IPS DF 6.9 (cell line): ENCODE results near the gene PRSS21.
A peak's percentile ranks its signal among the peaks of the same experiment; 100 is the strongest.

Source experiments
- DNase-seq: peaks from one replicate; pipeline ENCODE4 v3.0.0-alpha.2; 2013; ENCODE audit warnings: low read depth, low spot score
- H3K27ac ChIP-seq: one replicate; pipeline ENCODE4 v1.5.1; 2013; ENCODE audit warnings: low read length, control low read depth
- H3K27me3 ChIP-seq: 2 replicates; pipeline ENCODE4 v1.6.1; 2013; ENCODE audit warnings: mild to moderate bottlenecking, low read length; ENCODE audit not compliant: control insufficient read depth, insufficient read depth
- H3K36me3 ChIP-seq: 2 replicates; pipeline ENCODE4 v1.6.1; 2013; ENCODE audit warnings: low read length; ENCODE audit not compliant: control insufficient read depth, insufficient read depth
- H3K4me1 ChIP-seq: 2 replicates; pipeline ENCODE4 v1.6.1; 2013; ENCODE audit warnings: low read length; ENCODE audit not compliant: control insufficient read depth, insufficient read depth
- H3K4me3 ChIP-seq: 2 replicates; pipeline ENCODE4 v1.5.1; 2013; ENCODE audit warnings: mild to moderate bottlenecking, low read length
- H3K9me3 ChIP-seq: 2 replicates; pipeline ENCODE4 v1.6.1; 2013; ENCODE audit warnings: low read length, inconsistent platforms; ENCODE audit not compliant: control insufficient read depth, insufficient read depth
- WGBS: extraction: QIAGEN DNeasy Blood & Tissue Kit; methylation state at CpG from one replicate; pipeline ENCODE4 v1.1.7; 2013; ENCODE audit warnings: mixed read lengths, missing lambda C conversion rate; ENCODE audit not compliant: insufficient read length, insufficient coverage; 5-methylcytosine and 5-hydroxymethylcytosine counted together

PRSS21 gene

DNA sequence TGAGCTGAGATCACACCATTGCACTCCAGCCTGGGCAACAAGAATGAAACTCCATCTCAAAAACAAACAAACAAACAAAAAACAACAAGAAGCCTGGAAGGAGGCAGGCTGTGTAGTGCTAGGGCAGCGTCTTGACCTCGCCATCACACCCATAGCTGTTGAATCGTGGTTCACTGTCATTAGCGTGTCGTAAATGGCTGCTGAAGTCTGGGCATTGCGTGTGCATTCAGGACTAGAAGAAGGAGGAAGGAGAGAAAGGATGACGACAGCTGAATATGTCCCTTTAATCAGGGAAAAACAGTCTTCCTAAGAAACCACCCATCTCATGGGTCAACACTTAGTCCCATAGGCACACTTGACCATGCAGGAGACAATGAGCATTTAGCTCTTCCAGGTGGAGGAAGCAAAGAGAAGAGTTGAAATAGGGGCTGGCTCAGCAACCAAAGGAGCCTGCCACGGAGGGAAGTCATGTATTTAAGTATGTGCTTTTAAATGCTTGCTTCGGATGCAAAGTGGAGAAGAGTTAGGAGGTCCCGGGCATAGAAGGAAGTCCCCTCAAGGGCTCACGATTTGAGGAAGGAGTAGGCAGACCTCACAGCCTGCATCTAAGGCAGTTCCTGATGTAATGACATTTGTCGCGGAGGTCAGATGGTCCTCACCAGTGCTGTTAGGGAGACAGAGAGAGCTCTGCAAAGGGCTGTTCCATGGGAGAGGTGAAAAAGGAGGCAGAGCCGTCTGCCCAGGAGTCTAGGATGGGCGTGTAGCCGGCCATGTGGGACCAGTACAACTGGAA is 32.1 kb downstream of the PRSS21 start:
- DNase-seq = no peak
- H3K4me3 ChIP-seq = no peak overlapping the region
- no peaks in the 10 kb centered on the region for H3K4me1 ChIP-seq
- WGBS = no CpG with 5 or more reads among the region's 16 CpGs
- no peaks in the 10 kb centered on the region for H3K27me3 ChIP-seq
- H3K9me3 ChIP-seq = no peaks in the 10 kb centered on the region
- H3K36me3 ChIP-seq = no peaks in the 10 kb centered on the region
- H3K27ac ChIP-seq = no peak overlapping the region

DNA sequence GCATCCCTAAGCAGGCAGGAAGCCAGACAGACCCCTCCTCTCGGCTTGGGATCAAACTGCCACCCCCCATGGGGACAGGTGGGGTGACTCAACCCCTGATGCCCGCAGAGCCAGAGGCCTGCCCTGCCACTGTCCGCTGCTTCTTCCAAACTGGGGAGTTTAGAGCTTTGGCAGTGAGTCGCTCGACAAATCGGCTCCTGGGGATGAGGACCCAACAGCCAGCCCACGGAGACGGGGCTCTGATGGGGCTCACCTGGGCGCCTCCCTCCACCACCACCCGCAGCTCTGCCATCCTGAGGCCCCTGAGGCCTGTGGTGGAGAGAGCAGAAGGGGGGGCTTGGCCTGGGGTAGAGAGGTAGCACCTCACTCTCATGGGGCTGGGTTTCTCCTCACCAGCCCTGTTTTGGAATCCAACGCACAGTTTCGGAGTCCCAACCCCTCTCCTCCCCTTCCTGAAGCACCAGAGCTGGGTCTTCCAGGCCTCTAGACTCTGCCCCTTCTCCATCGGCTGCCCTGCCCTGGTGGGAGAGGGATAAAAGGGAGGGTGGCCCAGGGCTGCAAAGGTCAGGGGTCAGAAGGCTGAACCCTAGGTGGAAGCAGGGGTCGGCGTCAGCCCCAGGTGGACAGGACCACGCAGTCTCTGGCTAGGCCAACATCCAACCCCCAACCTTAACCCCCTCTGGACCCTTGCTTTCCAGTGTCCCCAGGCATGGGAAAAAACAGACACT is 35.1 kb downstream of the PRSS21 start:
- Histone ChIP-seq H3K9me3 (no peaks in the 10 kb centered on the region), H3K27ac (no peak overlapping the region), H3K36me3 (no peaks in the 10 kb centered on the region), H3K4me3 (no peak overlapping the region), H3K4me1 (no peaks in the 10 kb centered on the region), H3K27me3 (no peaks in the 10 kb centered on the region)
- DNase-seq = no peak
- no CpG with 5 or more reads among the region's 16 CpGs for WGBS

DNA sequence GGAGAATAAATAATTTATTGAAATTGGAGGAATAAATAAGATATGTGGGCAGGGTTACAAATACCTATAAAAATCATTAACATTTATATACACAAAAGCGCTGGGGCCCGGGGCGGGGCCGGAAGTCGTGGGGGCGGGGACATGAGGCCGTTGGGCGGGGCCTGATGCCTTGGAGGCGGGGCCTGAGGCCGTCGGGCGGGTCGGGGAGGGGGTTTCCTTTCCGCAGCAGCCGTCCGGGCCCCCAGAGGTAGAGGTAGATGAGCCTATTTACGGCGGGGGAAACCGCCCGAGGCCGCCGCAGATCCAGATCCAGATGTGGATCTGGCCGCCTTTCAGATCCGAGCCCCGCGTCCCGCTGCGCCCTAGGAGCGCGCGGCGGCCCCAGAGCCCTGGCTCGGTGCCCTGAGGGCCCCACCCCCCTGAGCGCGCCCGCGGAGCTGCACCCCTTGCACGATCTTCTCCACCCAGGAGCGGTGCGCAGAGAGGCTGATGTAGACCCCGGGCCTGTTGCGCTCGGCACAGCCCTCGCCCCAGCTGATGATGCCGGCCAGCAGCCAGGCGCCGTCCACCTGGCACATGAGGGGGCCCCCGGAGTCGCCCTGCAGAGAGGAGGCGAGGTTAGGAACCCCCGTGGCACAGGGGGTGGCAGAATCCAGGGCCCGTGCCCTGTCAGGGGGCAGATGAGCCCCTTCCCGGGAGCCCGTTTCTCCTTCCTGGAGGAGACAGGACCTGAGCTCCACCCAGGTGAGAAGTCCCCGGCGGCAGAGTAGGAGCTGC is 35.9 kb downstream of the PRSS21 start:
- no peaks in the 10 kb centered on the region for H3K36me3 ChIP-seq
- H3K4me1 ChIP-seq = no peaks in the 10 kb centered on the region
- H3K4me3 ChIP-seq = no peak overlapping the region

DNA sequence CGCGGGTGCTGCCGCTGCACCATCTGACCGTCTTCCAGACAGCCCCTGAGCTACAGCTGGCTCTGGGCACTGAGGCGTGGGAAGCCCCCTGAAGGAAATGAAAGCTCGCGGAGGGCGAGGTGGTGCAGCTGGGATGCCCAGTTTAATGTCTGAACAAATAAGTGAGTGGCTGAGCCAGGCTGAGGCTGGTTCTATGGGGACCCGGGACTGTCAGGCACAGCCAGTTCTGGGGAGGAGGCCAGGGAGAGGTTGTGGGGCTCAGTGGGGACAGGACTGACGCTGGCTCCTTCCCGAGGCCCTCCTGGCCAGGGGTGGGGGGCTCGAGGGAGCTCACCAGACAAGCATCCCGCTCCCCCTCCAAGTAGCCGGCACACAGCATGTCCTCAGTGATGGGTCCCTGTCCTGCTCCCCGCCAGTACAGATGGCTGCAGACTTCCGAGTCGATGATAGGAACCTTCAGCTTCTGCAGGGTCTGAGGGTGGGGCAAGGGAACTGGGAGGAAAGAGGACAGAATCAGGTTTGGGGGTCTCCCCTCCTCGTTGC is 36.6 kb downstream of the PRSS21 start:
- Histone ChIP-seq H3K36me3 (no peaks in the 10 kb centered on the region), H3K9me3 (no peaks in the 10 kb centered on the region), H3K27me3 (no peaks in the 10 kb centered on the region), H3K27ac (no peak overlapping the region), H3K4me1 (no peaks in the 10 kb centered on the region), H3K4me3 (no peak overlapping the region)
- no peak for DNase-seq
- no CpG with 5 or more reads among the region's 18 CpGs for WGBS

More for the DNA sequence above, 35.9 kb downstream of the PRSS21 start:
- no CpG with 5 or more reads among the region's 56 CpGs for WGBS
- Histone ChIP-seq H3K27me3 (no peaks in the 10 kb centered on the region), H3K27ac (no peak overlapping the region), H3K9me3 (no peaks in the 10 kb centered on the region)
- no peak for DNase-seq

DNA sequence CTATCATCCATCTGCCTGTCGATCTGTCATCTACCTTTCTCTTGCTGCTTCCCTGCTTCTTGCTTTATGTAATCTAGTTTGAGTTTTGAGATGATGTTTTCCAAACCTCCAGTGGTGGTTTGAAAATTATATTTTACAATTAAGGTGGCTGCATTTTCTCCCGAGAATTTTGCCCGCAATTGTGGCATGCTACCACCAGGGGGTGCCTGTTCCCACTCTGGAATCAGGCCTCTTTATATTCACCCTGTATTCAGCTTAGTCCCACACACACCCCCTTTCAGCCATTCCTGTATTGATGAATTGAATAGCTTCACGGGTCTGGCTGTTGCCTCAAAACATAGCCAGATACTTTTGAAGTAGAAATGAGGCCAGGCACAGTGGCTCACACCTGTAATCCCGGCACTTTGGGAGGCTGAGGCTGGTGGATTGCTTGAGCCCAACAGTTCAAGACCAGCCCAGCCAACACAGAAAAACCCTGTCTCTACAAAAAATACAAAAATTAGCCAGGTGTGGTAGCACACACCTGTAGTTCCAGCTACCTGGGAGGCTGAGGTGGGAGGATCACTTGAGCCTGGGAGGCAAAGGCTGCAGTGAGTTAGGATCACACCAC is 37.8 kb downstream of the PRSS21 start:
- Histone ChIP-seq H3K9me3 (no peaks in the 10 kb centered on the region), H3K36me3 (no peaks in the 10 kb centered on the region), H3K27ac (no peak overlapping the region), H3K4me3 (no peak overlapping the region), H3K4me1 (no peaks in the 10 kb centered on the region), H3K27me3 (no peaks in the 10 kb centered on the region)
- no CpG with 5 or more reads among the region's 5 CpGs for WGBS
- no peak for DNase-seq

DNA sequence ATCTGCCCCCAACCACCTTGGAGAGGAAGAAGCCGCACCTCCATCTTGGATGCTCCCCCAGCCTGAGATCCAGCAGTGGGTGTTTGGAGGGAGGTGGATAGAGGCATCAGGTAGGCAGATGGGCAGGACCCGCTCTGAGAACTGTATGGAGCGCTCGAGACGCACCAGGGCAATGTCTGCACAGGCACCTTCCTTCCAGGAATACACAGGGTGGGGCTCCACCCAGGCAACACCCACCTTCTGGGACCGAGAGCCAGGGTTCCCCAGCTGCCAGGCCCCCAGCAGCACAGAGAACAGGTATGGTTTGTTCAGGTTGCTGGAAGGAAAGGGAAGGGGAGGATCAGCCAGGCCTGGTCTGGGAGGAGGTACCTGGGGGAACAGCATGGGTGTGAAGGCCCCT is 38.5 kb downstream of the PRSS21 start:
- DNase-seq = no peak
- Histone ChIP-seq H3K4me3 (no peak overlapping the region), H3K9me3 (no peaks in the 10 kb centered on the region), H3K4me1 (no peaks in the 10 kb centered on the region), H3K27me3 (no peaks in the 10 kb centered on the region), H3K36me3 (no peaks in the 10 kb centered on the region), H3K27ac (no peak overlapping the region)
- WGBS = no CpG with 5 or more reads among the region's 6 CpGs

DNA sequence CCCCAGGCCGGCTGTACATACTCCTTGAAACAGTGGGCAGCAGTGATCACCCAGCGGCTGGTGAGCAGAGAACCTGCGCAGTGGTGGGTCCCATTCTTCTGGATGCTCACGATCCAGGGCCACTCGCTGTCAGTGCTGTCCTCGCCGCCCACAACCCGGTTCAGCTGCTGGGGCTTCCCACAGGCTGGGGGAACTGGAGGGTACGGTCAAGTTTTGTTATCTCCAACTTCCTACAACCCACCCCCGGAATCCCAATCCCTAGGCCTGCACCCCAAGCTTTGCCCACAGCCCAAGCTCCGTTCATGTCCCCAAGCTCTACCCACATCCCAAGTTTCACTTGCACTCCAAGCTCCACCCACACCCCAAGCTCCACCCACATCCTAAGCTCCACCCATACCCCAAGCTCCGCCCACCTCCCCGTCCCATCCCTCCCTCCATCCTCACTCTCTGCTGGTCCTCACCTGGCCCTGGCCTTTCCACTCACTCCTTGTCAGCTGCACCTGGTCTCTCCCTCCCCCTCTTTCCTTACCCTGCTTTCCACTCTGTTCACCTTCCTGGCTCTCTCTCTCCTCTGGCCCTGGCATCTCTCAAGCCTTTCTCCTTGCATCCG is 39.1 kb downstream of the PRSS21 start:
- Histone ChIP-seq H3K4me3 (no peak overlapping the region), H3K9me3 (no peaks in the 10 kb centered on the region), H3K27ac (no peak overlapping the region), H3K27me3 (no peaks in the 10 kb centered on the region), H3K36me3 (no peaks in the 10 kb centered on the region), H3K4me1 (no peaks in the 10 kb centered on the region)
- WGBS = no CpG with 5 or more reads among the region's 14 CpGs
- DNase-seq = no peak

DNA sequence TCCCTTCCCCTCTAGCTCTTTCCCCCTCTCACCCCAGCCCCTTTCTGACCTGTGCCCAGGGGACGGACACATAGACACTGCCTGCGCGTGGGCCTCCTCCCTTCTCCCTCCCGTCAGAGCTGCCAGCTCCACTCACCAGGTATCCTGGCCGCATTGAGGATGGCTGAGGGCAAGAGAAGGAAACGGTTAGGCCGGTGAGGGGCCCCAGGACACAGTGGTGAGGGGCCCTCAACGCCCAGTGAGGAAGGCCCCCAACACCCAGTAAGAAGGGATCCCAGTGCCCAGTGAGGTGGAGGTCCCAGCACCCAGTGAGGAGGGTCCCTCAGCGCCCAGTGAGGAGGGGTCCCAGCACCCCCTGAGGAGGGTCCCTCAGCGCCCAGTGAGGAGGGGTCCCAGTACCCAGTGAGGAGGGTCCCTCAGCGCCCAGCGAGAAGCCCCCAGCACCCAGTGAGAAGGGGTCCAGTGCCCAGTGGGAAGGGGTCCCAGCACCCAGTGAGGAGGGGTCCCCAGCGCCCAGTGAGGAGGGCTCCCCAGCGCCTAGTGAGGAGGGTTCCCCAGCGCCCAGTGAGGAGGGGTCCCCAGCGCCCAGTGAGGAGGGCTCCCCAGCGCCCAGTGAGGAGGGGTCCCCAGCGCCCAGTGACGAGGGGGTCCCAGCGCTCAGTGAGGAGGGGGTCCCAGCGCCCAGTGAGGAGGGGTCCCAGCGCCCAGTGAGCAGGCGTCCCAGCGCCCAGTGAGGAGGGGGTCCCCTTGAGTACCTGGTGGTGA is 39.8 kb downstream of the PRSS21 start:
- no peak overlapping the region for H3K4me3 ChIP-seq
- H3K36me3 ChIP-seq = no peaks in the 10 kb centered on the region
- no CpG with 5 or more reads among the region's 24 CpGs for WGBS
- H3K27ac ChIP-seq = no peak overlapping the region
- H3K27me3 ChIP-seq = no peaks in the 10 kb centered on the region
- H3K9me3 ChIP-seq = no peaks in the 10 kb centered on the region
- no peaks in the 10 kb centered on the region for H3K4me1 ChIP-seq
- no peak for DNase-seq

DNA sequence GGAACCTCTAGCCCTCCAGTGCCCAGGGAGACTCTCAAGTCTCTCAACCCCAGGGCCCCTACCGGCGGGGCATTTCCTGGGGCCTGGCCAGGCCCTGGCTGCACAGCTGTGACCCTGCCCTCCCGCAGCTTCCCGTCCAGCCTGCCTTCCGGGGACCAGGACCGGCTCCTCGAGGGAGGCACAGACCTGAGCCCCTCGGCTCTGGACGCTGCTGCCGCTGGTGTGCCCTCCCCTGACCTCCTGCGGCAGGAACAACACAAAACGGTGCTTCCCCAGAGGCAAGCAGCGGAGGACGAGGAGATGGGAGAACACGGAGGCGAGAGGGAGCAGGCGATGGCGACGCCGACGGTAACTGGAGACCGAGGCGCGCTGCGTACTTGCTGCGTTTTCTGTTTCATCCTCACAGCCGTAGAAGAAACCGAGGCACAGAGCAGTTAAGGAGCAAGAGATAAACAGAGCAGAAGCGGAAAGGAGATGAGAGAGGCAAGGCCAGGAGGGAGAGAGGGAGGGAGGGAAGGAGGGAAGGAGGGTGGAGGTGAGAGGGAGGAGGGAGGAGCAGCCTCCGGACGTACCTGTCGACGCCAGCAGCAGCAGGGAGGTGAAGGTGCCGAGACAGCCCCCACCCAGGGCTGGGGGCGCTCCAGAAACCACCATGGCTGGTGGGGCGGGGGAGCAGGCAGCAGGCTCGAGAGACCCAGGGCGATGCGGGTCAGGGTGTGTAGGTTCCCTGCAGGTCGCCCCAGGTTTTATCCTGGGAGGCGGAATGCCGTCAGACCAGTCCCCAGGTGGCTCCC is 40.6 kb downstream of the PRSS21 start, which contains the start of gene PRSS22:
Gene PRSS22 (minus strand): TSS at position 720 of the 794 bp plus-strand sequence. CDS start 66 bp downstream, at position 654.
- Histone ChIP-seq H3K27me3 (no peaks in the 10 kb centered on the region), H3K4me1 (no peaks in the 10 kb centered on the region), H3K36me3 (no peaks in the 10 kb centered on the region), H3K27ac (no peak within 1 kb of the TSS), H3K4me3 (peak within 1 kb of the TSS; percentile 34; the same call in 1 of the 2 replicates), H3K9me3 (no peaks in the 10 kb centered on the region)
- DNase-seq = no peak
- no CpG with 5 or more reads among the region's 42 CpGs for WGBS
